Parathyroid adenoma (tissue), 2 donors: ENCODE measurements around the gene RAB3B.
"Not testable (repeated sequence)": the region's sequence is repeated elsewhere in the genome, so short reads cannot be mapped to it uniquely, and the experiment has no call there.

Source experiments
- H2AFZ ChIP-seq: fragments of 300-600 bp; sonication (generic); one replicate; pipeline ENCODE4 v1.7.0; 2017; ENCODE audit warnings: antibody characterized with exemption, mild to moderate bottlenecking
- H3K27ac ChIP-seq: fragments of 300-600 bp; sonication (generic); one replicate; pipeline ENCODE4 v1.7.0; 2017
- H3K27me3 ChIP-seq: fragments of 300-600 bp; sonication (generic); one replicate; pipeline ENCODE4 v1.7.0; 2017; ENCODE audit warnings: low read length; ENCODE audit not compliant: control insufficient read depth, insufficient read depth
- H3K36me3 ChIP-seq: fragments of 300-600 bp; sonication (generic); one replicate; pipeline ENCODE4 v1.7.0; 2017; ENCODE audit warnings: low read length; ENCODE audit not compliant: control insufficient read depth, insufficient read depth
- H3K4me1 ChIP-seq: fragments of 300-600 bp; sonication (generic); one replicate; pipeline ENCODE4 v1.7.0; 2017; ENCODE audit warnings: control low read depth
- H3K4me2 ChIP-seq: fragments of 300-600 bp; sonication (generic); one replicate; pipeline ENCODE4 v1.7.0; 2017; ENCODE audit warnings: low read length
- H3K4me3 ChIP-seq: fragments of 300-600 bp; sonication (generic); one replicate; pipeline ENCODE4 v1.7.0; 2017; ENCODE audit warnings: low read depth, low read length
- H3K79me2 ChIP-seq: fragments of 300-600 bp; sonication (generic); one replicate; pipeline ENCODE4 v1.7.0; 2017; ENCODE audit warnings: control low read depth
- H3K9ac ChIP-seq: fragments of 300-600 bp; sonication (generic); one replicate; pipeline ENCODE4 v1.7.0; 2017; ENCODE audit warnings: mild to moderate bottlenecking
- H3K9me3 ChIP-seq: fragments of 300-600 bp; sonication (generic); one replicate; pipeline ENCODE4 v1.7.0; 2017; ENCODE audit warnings: low read length; ENCODE audit not compliant: control insufficient read depth
- TF ChIP-seq, protein P1 (sequence below): fragments of 300-600 bp; sonication (generic); IDR thresholded peaks from one replicate; pipeline ENCODE4 v1.7.0; 2017; ENCODE audit warnings: antibody characterized with exemption, mild to moderate bottlenecking
- donor health status: primary hyperparathyroidism.

RAB3B gene

DNA sequence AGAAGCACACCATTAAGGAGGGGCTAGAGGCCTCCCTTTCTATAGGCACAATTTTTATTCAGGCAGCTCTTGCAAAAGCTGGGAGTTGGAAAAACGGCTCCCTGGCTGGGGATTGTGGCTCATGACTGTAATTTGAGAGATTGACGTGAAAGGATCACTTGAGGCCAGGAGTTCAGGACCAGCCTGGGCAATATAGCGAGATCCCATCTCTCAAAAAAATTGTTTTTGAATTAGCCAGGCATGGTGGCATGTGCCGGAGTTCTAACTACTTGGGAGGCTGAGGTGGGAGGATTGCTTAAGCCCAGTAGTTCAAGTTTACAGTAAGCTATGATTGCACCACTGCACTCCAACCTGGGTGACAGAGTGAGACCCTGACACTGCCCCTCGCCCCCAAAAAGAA lies 88.0 kb downstream of the RAB3B start:
- TF ChIP-seq, protein P1, sequence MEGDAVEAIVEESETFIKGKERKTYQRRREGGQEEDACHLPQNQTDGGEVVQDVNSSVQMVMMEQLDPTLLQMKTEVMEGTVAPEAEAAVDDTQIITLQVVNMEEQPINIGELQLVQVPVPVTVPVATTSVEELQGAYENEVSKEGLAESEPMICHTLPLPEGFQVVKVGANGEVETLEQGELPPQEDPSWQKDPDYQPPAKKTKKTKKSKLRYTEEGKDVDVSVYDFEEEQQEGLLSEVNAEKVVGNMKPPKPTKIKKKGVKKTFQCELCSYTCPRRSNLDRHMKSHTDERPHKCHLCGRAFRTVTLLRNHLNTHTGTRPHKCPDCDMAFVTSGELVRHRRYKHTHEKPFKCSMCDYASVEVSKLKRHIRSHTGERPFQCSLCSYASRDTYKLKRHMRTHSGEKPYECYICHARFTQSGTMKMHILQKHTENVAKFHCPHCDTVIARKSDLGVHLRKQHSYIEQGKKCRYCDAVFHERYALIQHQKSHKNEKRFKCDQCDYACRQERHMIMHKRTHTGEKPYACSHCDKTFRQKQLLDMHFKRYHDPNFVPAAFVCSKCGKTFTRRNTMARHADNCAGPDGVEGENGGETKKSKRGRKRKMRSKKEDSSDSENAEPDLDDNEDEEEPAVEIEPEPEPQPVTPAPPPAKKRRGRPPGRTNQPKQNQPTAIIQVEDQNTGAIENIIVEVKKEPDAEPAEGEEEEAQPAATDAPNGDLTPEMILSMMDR: no peak
- Histone ChIP-seq H3K36me3 (no peaks in the 10 kb centered on the region), H2AFZ (no peak overlapping the region), H3K4me2 (no peak overlapping the region), H3K9ac (no peak overlapping the region), H3K4me3 (no peak overlapping the region), H3K27ac (no peak overlapping the region), H3K79me2 (no peaks in the 10 kb centered on the region), H3K9me3 (no peaks in the 10 kb centered on the region), H3K4me1 (no peaks in the 10 kb centered on the region), H3K27me3 (no peaks in the 10 kb centered on the region)

DNA sequence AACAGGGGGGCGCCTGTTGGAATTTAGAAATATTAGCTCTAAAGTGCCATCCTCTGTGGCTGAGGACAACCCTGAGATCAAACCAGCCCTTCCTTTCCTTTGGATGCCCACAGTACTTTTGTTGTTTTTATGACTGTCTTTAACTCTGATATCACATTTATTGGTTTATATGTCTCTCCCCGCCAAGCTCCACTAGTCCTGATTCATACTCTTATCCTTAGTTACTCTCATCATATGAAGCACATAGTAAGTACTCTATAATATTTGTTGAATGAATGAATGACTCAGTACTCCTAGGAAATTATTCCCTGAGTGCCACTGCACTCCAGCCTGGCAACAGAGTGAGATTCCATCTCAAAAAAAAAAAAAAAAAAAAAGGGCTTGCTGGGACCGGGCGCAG lies 89.3 kb downstream of the RAB3B start:
- H3K36me3 ChIP-seq: no peaks in the 10 kb centered on the region
- H3K4me3 ChIP-seq: no peak overlapping the region
- no peaks in the 10 kb centered on the region for H3K4me1 ChIP-seq
- H3K79me2 ChIP-seq: no peaks in the 10 kb centered on the region
- H3K9ac ChIP-seq: no peak overlapping the region
- H3K9me3 ChIP-seq: no peaks in the 10 kb centered on the region
- no peak overlapping the region for H3K27ac ChIP-seq
- no peak overlapping the region for H2AFZ ChIP-seq
- H3K4me2 ChIP-seq: no peak overlapping the region
- H3K27me3 ChIP-seq: no peaks in the 10 kb centered on the region
- TF ChIP-seq, protein P1: no peak

DNA sequence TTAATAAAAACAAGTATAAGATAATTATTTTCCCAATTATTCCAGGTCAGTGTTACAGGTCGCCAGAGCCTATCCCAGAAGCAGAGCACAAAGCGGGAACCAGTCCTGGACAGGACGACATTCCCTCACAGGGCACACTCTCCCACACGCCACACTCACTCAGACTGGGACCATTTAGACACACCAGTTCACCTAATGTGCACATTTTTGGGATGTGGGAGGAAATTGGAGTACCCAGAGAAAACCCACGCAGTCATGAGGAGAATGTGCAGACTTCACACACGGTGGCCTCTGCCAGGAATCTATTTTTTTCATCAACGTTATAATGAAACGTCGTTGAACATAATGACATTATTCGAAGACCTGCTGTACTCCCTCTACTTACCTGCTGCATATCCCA lies 91.5 kb downstream of the RAB3B start:
- Histone ChIP-seq H2AFZ (no peak overlapping the region), H3K36me3 (no peaks in the 10 kb centered on the region), H3K27ac (no peak overlapping the region), H3K79me2 (no peaks in the 10 kb centered on the region), H3K4me1 (no peaks in the 10 kb centered on the region), H3K9me3 (no peaks in the 10 kb centered on the region), H3K27me3 (no peaks in the 10 kb centered on the region), H3K4me3 (no peak overlapping the region), H3K4me2 (no peak overlapping the region), H3K9ac (no peak overlapping the region)
- TF ChIP-seq, protein P1: no peak

DNA sequence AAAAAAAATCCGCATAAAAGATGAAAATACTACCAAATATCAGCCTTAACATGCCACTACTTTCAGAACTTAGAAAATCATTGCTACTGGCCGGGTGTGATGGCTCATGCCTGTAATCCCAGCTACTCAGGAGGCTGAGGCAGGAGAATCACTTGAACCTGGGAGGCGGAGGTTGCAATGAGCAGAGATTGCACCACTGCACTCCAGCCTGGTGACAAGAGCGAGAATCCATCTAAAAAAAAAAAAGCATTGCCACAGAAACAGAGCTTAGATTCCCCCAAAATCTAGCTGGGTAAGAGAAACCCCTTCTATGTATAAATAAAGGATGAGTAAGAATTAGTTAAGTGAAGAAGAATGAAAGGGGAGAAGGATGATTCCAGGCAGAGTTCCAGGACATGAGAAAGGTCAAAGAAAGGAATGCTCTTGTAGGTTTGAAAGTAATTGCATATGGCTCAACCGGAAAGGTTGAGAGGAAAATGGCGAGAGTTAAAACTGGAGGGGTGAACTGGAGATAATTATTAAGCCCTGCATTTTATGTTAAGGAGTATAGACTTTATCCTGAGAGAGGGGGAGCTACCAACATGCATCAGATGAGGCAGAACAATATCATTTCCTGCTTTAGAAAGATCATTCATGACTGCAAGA lies 92.3 kb downstream of the RAB3B start:
- Histone ChIP-seq H3K79me2 (no peaks in the 10 kb centered on the region), H3K27me3 (no peaks in the 10 kb centered on the region), H3K4me1 (no peaks in the 10 kb centered on the region), H3K4me3 (no peak overlapping the region), H3K9me3 (no peaks in the 10 kb centered on the region), H3K9ac (no peak overlapping the region), H3K36me3 (no peaks in the 10 kb centered on the region), H2AFZ (no peak overlapping the region), H3K27ac (no peak overlapping the region), H3K4me2 (no peak overlapping the region)
- TF ChIP-seq, protein P1: no peak

DNA sequence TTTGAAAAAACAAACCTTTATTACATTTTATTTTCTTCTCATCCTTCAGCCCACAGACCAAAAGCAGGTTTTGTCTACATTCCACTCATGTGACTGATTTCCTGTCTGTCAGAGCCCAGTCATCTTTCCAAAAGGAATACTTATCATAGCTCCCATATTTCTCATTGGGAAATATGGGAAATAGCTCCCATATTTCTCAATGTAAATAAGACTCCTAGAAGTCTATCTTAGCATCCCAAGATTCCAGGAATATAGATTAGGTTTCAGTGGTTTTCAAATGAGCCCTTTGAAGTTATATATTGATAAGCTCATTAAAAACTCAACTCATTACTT lies 92.8 kb downstream of the RAB3B start:
- H3K4me3 ChIP-seq: no peak overlapping the region
- H2AFZ ChIP-seq: no peak overlapping the region
- no peak overlapping the region for H3K9ac ChIP-seq
- no peaks in the 10 kb centered on the region for H3K79me2 ChIP-seq
- H3K27ac ChIP-seq: no peak overlapping the region
- no peak overlapping the region for H3K4me2 ChIP-seq
- H3K4me1 ChIP-seq: no peaks in the 10 kb centered on the region
- no peaks in the 10 kb centered on the region for H3K27me3 ChIP-seq
- H3K9me3 ChIP-seq: no peaks in the 10 kb centered on the region
- no peaks in the 10 kb centered on the region for H3K36me3 ChIP-seq
- TF ChIP-seq, protein P1: no peak

DNA sequence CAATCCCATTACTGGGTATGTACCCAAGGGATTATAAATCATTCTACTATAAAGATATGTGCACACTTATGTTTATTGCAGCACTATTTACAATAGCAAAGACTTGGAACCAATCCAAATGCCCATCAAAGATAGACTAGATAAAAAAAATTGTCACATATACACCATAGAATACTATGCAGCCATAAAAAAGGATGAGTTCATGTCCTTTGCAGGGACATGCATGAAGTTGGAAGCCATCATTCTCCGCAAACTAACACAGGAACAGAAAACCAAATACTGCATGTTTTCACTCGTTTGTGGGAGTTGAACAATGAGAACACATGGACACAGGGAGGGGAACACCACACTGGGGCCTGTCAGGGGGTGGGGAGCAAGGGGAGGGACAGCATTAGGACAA lies 95.8 kb downstream of the RAB3B start:
- H3K27ac ChIP-seq, H3K9me3 ChIP-seq, H3K36me3 ChIP-seq, H3K9ac ChIP-seq, H3K4me3 ChIP-seq, H3K27me3 ChIP-seq, H3K79me2 ChIP-seq, H2AFZ ChIP-seq, H3K4me1 ChIP-seq, H3K4me2 ChIP-seq: not testable (repeated sequence)
